ENCODE measurements around the gene TAS2R41.
"Not testable (repeated sequence)": the region's sequence is repeated elsewhere in the genome, so short reads cannot be mapped to it uniquely, and the experiment has no call there.

The TAS2R41 gene

GRCh38 chr7:143456992-143457793 lies 20.5 kb upstream of the TAS2R41 start:
- no peak for DNase-seq

- DNase-seq, result no peak
Observed at GRCh38 chr7:143458263-143458662, 19.4 kb upstream of the TAS2R41 start.

DNA sequence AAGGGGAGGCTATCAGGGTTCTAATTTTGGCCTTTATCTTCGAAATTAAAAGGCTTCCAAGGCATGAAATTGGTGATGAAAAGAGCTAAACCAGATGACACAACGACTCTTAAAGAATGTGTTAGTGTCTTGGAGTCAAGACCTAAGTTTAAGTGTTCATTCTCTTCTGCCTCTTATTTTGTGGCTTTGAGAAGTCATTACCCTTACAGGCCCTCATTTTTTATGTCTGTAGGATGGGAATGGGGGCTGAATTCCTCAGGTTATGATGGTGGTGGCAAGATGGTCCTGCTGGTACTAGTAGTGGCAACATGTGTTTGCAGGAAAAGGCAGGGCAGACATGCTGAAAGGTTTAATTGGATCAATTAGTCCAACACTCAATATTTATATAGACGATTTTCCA lies 19.0 kb upstream of the TAS2R41 start:
- DNase-seq, result no peak

DNA sequence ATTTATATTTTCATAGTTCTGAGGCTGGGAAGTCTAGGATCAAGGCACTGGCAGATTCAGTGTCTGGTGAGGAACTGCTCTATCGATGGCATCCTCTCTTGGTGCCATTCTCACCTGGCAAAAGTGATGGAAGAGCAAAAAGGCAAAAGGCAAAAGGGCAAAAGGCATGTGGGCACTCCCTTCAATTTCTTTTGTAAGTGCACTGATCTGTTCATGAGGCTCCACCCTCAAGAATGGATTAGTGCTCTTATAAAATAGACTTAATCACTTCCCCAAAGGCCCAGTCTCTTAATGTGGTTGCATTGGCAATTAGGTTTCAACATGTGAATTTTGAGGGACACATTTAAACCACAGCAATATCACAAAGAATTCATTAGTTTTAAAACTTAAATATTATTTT lies 18.3 kb upstream of the TAS2R41 start:
- DNase-seq, result no peak

GRCh38 chr7:143460271-143460979 lies 17.2 kb upstream of the TAS2R41 start:
- DNase-seq, result no peak

DNA sequence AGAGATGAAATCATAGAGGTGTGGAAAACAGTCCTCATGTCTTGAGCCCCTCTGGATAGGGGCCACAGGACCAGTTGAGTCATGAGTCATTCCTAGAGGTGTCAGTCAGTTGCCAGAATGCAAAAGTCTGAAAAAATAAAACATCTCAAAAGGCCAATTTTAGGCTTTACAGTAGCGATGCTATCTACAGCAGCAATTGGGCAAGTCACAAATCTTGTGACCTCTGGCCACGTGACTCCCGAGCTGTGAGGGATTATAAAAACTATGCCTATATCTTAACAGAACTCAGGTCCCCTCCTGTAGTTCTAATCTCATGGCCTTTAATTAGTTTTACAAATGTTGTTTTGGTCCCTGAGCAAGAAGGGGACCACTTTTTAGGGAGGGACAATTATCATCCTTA lies 15.6 kb upstream of the TAS2R41 start:
- no peak for DNase-seq

GRCh38 chr7:143463556-143463955 lies 14.1 kb upstream of the TAS2R41 start:
- DNase-seq, result no peak

- DNase-seq, result no peak
Observed at GRCh38 chr7:143463957-143464356, 13.7 kb upstream of the TAS2R41 start.

DNA sequence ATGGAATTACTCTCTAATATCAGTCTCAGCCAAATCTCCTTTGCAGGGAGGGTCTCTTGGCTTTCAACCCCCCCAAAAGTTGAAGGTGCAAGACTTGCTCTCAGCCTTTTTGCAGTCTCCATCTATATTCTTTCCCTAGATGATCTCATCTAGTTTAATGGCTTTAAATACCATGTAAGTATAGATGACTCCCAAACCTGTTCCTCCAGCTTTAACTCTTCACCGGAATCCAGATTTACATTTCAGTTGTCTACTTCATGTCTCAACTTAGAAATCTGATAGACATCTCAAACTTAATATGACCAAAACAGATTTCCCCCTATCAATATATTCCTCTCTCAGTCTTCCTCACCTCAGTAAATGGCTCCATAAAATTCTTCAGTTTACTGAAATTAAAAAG lies 9.9 kb upstream of the TAS2R41 start:
- no peak for DNase-seq

DNA sequence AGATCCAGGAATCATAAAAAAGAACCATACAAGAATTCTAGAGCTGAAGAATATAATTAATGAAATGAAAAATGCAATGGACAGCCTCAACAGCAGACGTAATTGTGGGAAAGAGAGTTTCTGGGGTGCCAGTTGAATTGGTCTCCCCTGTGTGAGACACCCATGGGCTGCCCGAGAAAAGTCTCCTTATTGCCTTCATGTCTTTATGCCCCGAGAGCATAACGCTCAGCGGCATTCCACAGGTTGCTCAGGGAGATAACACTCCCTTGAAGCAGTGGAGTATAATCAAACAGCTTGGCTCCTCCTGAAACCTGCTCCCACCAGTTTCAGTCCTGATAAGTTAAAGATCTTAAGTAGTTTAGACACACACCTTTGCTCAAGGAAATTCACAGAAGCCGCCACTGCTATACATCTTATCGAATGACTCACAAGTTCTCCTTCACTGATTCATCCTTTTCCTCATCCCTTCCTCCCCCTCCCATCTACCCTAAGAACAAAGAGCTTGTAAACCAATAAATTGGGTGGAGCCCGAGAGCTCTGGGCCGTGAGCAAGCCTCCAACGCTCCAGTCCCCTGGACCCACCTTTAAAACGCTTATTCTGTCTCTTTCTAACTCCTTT lies 5.5 kb upstream of the TAS2R41 start:
- not testable (repeated sequence) for DNase-seq

- no peak for DNase-seq
Observed at GRCh38 chr7:143479055-143479766, 1.5 kb downstream of the TAS2R41 start.

- no peak for DNase-seq
Observed at GRCh38 chr7:143480501-143480900, 2.8 kb downstream of the TAS2R41 start.

GRCh38 chr7:143484119-143484518 lies 6.4 kb downstream of the TAS2R41 start:
- no peak for DNase-seq

- DNase-seq, result no peak
Observed at GRCh38 chr7:143485094-143485493, 7.4 kb downstream of the TAS2R41 start.

GRCh38 chr7:143485500-143485899 lies 7.8 kb downstream of the TAS2R41 start:
- no peak for DNase-seq

DNA sequence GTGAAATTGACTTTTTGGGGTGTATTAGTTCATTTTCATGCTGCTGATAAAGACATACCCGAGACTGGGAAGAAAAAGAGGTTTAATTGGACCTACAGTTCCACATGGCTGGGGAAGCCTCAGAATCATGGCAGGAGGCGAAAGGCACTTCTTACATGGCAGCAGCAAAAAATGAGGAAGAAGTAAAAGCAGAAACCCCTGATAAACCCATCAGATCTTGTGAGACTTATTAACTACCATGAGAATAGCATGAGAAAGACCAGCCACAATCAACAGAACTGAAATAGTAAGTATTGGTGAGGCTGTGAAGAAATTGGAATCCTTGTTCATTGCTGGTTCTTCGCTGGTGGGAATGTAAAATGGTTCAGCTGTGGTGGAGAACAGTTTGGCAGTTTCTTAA lies 8.6 kb downstream of the TAS2R41 start:
- not testable (repeated sequence) for DNase-seq

DNA sequence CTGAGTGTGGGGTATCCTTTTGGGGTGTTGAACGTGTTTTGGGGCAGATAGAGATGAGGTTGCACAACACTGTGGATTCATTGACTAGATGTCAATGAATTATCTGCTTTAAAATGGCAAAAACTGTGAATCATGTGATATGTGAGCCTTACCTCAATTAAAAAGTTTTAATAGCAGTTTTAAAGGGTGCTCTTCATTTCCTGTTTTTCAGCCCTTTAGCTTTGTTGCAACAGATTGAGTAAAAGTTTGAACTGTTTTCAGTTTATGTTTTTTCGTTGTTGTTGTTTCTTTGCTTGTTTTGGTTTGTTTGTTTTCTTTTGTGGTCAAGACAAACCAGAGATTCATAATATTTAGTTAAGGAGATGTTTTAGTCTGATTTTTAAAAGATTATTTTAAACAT lies 9.4 kb downstream of the TAS2R41 start:
- DNase-seq, result no peak

GRCh38 chr7:143487566-143487965 lies 9.9 kb downstream of the TAS2R41 start:
- DNase-seq, result no peak

DNA sequence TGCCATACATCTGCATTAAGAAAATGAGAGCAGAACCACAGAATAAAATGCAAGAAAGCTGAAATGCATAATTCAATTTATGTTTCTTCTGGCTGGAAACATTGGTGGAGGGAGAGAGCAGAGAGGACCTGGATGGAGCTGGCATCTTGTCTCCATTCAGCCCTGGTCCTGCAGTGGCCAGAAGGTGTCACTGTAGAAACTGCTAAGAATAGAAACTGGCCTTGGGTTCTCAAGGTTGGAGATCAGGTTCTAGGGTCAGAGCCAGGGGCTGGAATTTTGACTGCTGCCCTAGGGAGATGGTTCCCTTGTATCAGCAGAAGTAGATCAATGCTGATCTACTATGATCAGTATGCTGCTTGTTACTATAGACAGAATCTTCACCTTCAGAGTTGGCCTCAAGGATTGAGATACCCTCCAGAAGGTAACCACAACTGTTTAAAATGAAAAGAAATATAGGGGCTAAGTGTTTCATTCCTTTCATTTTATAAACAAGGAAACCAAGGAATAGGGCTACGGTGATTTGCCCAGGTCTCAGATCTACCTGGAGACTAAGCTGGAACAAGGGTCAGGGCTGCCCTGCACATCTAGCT lies 13.1 kb downstream of the TAS2R41 start:
- no peak for DNase-seq

GRCh38 chr7:143492043-143492471 lies 14.4 kb downstream of the TAS2R41 start:
- no peak for DNase-seq

DNA sequence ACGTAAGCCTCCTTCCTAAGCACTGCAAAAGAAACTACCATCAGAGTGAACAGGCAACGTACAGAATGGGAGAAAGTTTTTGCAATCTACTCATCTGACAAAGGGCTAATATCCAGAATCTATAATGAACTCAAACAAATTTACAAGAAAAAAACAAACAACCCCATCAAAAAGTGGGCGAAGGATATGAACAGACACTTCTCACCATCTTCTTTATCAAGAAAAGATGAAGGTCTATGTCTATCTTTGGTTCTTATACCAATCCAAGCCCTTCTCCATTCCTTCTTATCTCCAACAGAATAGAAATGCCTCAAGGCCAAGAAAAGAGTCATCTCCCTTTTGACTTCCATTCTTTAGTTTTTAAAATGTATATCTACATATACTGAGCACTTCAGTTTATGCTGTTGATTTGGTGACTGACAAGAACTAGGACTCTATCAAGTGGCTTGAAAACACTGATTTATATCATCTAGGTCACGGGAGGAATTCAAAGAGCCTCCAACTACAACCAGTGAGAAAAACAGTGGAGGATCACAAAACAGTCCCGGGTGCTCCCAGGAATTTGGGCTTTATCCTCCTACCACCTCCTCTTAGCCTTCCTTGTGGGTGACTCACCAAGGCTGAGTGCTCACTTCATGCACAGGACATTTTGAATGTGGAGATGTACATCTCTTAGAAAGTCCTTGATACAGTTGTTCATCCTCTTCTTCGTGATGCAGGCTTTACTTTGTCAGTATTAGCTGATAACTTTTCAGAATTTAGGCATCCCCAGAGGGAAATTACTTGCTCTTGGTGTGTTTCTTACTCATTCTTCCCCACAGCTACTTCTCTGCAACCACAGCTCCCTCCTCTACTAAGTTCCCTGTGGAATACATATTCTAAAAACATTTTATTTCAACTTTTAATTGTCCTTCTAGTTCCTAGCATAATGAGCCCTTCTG lies 15.4 kb downstream of the TAS2R41 start:
- DNase-seq, result no peak

GRCh38 chr7:143493751-143494150 lies 16.1 kb downstream of the TAS2R41 start:
- DNase-seq, result no peak

Measured in NCI-H187 (cell line).